ENCODE measurements around the gene ARHGAP27. TPM values are rescaled to one million over a fixed set of nuclear protein-coding genes. Genes with fewer than 3 reads are reported as not detected.
A peak's percentile ranks its signal among the peaks of the same experiment; 100 is the strongest.
"Not testable (repeated sequence)": the region's sequence is repeated elsewhere in the genome, so short reads cannot be mapped to it uniquely, and the experiment has no call there.

ARHGAP27 gene
- total RNA-seq, 1 donor from 2014 or later, result 27.1 TPM

- not testable (repeated sequence) for H3K36me3 ChIP-seq (ENCODE audit: control insufficient read depth, insufficient read depth, low read length); H3K27me3 ChIP-seq (ENCODE audit: control insufficient read depth, insufficient read depth, low read length); H3K4me3 ChIP-seq (ENCODE audit: low read depth, low read length); FAIRE-seq; DNase-seq (ENCODE audit: low read depth)
Observed at GRCh38 chr17:45444301-45444700, 11.6 kb upstream of the ARHGAP27 start.

GRCh38 chr17:45443371-45444260 lies 10.9 kb upstream of the ARHGAP27 start:
- H3K27me3 ChIP-seq (ENCODE audit: control insufficient read depth, insufficient read depth, low read length); H3K4me3 ChIP-seq (ENCODE audit: low read depth, low read length); H3K36me3 ChIP-seq (ENCODE audit: control insufficient read depth, insufficient read depth, low read length); DNase-seq (ENCODE audit: low read depth); FAIRE-seq: not testable (repeated sequence)

- no peaks in the 10 kb centered on the region for H3K27me3 ChIP-seq (ENCODE audit: control insufficient read depth, insufficient read depth, low read length)
- no peak overlapping the region for H3K4me3 ChIP-seq (ENCODE audit: low read depth, low read length)
- FAIRE-seq, result no peak
- TF ChIP-seq CTCF (IDR thresholded peaks at IDR 0.05; ENCODE audit: insufficient read depth, low read length, severe bottlenecking), result no peak
- peaks cover 8% of the 10 kb centered on the region for H3K36me3 ChIP-seq (ENCODE audit: control insufficient read depth, insufficient read depth, low read length)
- no peak for DNase-seq (ENCODE audit: low read depth)
Observed at GRCh38 chr17:45441526-45442310, 9.0 kb upstream of the ARHGAP27 start.

GRCh38 chr17:45440839-45441515 lies 8.3 kb upstream of the ARHGAP27 start:
- peak; percentile 18 for FAIRE-seq
- not testable (repeated sequence) for DNase-seq (ENCODE audit: low read depth); H3K27me3 ChIP-seq (ENCODE audit: control insufficient read depth, insufficient read depth, low read length); H3K4me3 ChIP-seq (ENCODE audit: low read depth, low read length)
- peaks cover 13% of the 10 kb centered on the region for H3K36me3 ChIP-seq (ENCODE audit: control insufficient read depth, insufficient read depth, low read length)

GRCh38 chr17:45440161-45440778 lies 7.6 kb upstream of the ARHGAP27 start:
- Histone ChIP-seq H3K4me3 (ENCODE audit: low read depth, low read length) (no peak overlapping the region), H3K36me3 (ENCODE audit: control insufficient read depth, insufficient read depth, low read length) (peaks cover 15% of the 10 kb centered on the region), H3K27me3 (ENCODE audit: control insufficient read depth, insufficient read depth, low read length) (no peaks in the 10 kb centered on the region)
- FAIRE-seq (peak; percentile 81), DNase-seq (ENCODE audit: low read depth) (peak; percentile 81)
- TF ChIP-seq CTCF (IDR thresholded peaks at IDR 0.05; ENCODE audit: insufficient read depth, low read length, severe bottlenecking), result no peak

- Histone ChIP-seq H3K27me3 (ENCODE audit: control insufficient read depth, insufficient read depth, low read length) (no peaks in the 10 kb centered on the region), H3K36me3 (ENCODE audit: control insufficient read depth, insufficient read depth, low read length) (peaks cover 13% of the 10 kb centered on the region), H3K4me3 (ENCODE audit: low read depth, low read length) (no peak overlapping the region)
- DNase-seq (ENCODE audit: low read depth) (peak; percentile 43), FAIRE-seq (peak; percentile 95)
- TF ChIP-seq CTCF (IDR thresholded peaks at IDR 0.05; ENCODE audit: insufficient read depth, low read length, severe bottlenecking), result peak; percentile 16
Observed at GRCh38 chr17:45438931-45439610, 6.4 kb upstream of the ARHGAP27 start.

All from bronchial epithelial cell (primary cell).